HepG2 (cell line): ENCODE results near the gene MAPK12. TPM values are rescaled to one million over a fixed set of nuclear protein-coding genes. Genes with fewer than 3 reads are reported as not detected.

Experiments used
- FOXM1 ChIP-seq: sonication (generic); formaldehyde crosslinking; IDR thresholded peaks from 2 replicates; pipeline ENCODE4 v1.5.0; 2020; ENCODE audit warnings: missing genetic modification reagents
- RBM39 ChIP-seq: fragments of 200-400 bp; formaldehyde crosslinking; IDR thresholded peaks from one replicate; pipeline ENCODE4 v1.6.1; 2018; ENCODE audit warnings: antibody characterized with exemption, mild to moderate bottlenecking, low read depth, low read length; ENCODE audit not compliant: poor library complexity, severe bottlenecking
- REST ChIP-seq, 2 experiments: IDR thresholded peaks; 2 replicates each; pipeline ENCODE4 v1.6.1; 2011 to 2012; ENCODE audit warnings: low read length in 2 of 2, borderline replicate concordance in 1 of 2, low read depth in 1 of 2, mild to moderate bottlenecking in 1 of 2, moderate library complexity in 1 of 2
- TIGD3 ChIP-seq: sonication (generic); formaldehyde crosslinking; IDR thresholded peaks from 2 replicates; pipeline ENCODE4 v1.5.1; 2020; ENCODE audit warnings: mild to moderate bottlenecking, missing genetic modification reagents, borderline replicate concordance
- ZNF44 ChIP-seq: sonication (generic); formaldehyde crosslinking; IDR thresholded peaks from 2 replicates; pipeline ENCODE4 v1.5.1; 2020; ENCODE audit warnings: mild to moderate bottlenecking, missing genetic modification reagents
- ZNF451 ChIP-seq: sonication (generic); formaldehyde crosslinking; IDR thresholded peaks from 2 replicates; pipeline ENCODE4 v1.5.0; 2020; ENCODE audit warnings: mild to moderate bottlenecking, missing genetic modification reagents
- ZNF687 ChIP-seq: sonication (generic); formaldehyde crosslinking; IDR thresholded peaks from 2 replicates; pipeline ENCODE4 v1.5.1; 2020; ENCODE audit warnings: mild to moderate bottlenecking, missing genetic modification reagents, moderate library complexity
- polyA plus RNA-seq, 8 experiments: library from polyadenylated mRNA; depleted of rRNA in 3 of 8; stranded (reverse) in 7 of 8; unstranded in 1 of 8; fragments of >200 nt; fragmentation: Illumina TruSeq in 4 of 8; extraction: Trizol in 4 of 8; gene quantifications; 2 replicates each; pipeline versions ENCODE4 v1.2.1 to v1.2.3, GENCODE V29; 2011 to 2016; ENCODE audit warnings: low read depth in 4 of 8, missing spikeins in 1 of 8, mixed read lengths in 1 of 8; ENCODE audit not compliant: insufficient read depth in 1 of 8
- total RNA-seq, 5 experiments: library from RNA; depleted of rRNA; stranded (reverse); fragments of >200 nt; fragmentation: Illumina TruSeq; extraction: Trizol; gene quantifications; 2 replicates each; pipeline ENCODE4 v1.2.3, GENCODE V29; 2016; ENCODE audit warnings: low read depth in 1 of 5

Gene MAPK12
- total and polyA plus RNA-seq, 2 of the 13 experiments (the other 11 are each of a cell fraction or from before 2014, with no cell fraction given) = 22.2 to 23.3 TPM

- TF ChIP-seq ZNF687 (CRISPR knock-in tag) (peak; percentile 54), ZNF451 (peak; percentile 2; the same call in 1 of the 2 replicates), RBM39 (peak; percentile 49), FOXM1 (no peak), REST (IDR thresholded peaks at IDR 0.05; ENCODE audit: borderline replicate concordance in 1 of 2, low read depth in 1 of 2, low read length in 2 of 2) (peak in 1 of 2 experiments; percentile 12; a peak in 1 of 4 replicates), ZNF44 (0 out of 2 replicates have a peak, but pooled peaks have one; percentile 6), TIGD3 (CRISPR knock-in tag) (no peak)
Observed at GRCh38 chr22:50294319-50294656, 32.8 kb upstream of the MAPK12 start (continued).
